ENCODE results near the gene SQSTM1.

SQSTM1 gene

GRCh38 chr5:179830818-179831468 is 10.2 kb downstream of the SQSTM1 start:
- TF ChIP-seq GABPA (IDR thresholded peaks at IDR 0.05; ENCODE audit: low read depth), result no peak
- no peak for TF ChIP-seq CTCF (IDR thresholded peaks at IDR 0.05; ENCODE audit: insufficient read depth, low read length)
- TF ChIP-seq, protein P1, sequence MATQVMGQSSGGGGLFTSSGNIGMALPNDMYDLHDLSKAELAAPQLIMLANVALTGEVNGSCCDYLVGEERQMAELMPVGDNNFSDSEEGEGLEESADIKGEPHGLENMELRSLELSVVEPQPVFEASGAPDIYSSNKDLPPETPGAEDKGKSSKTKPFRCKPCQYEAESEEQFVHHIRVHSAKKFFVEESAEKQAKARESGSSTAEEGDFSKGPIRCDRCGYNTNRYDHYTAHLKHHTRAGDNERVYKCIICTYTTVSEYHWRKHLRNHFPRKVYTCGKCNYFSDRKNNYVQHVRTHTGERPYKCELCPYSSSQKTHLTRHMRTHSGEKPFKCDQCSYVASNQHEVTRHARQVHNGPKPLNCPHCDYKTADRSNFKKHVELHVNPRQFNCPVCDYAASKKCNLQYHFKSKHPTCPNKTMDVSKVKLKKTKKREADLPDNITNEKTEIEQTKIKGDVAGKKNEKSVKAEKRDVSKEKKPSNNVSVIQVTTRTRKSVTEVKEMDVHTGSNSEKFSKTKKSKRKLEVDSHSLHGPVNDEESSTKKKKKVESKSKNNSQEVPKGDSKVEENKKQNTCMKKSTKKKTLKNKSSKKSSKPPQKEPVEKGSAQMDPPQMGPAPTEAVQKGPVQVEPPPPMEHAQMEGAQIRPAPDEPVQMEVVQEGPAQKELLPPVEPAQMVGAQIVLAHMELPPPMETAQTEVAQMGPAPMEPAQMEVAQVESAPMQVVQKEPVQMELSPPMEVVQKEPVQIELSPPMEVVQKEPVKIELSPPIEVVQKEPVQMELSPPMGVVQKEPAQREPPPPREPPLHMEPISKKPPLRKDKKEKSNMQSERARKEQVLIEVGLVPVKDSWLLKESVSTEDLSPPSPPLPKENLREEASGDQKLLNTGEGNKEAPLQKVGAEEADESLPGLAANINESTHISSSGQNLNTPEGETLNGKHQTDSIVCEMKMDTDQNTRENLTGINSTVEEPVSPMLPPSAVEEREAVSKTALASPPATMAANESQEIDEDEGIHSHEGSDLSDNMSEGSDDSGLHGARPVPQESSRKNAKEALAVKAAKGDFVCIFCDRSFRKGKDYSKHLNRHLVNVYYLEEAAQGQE (IDR thresholded peaks at IDR 0.05; ENCODE audit: insufficient replicate concordance, low read depth), result no peak
- no peak for TF ChIP-seq SPI1 (IDR thresholded peaks at IDR 0.05; ENCODE audit: borderline replicate concordance, low read depth)
- no peak for TF ChIP-seq POLR2AphosphoS5 (IDR thresholded peaks at IDR 0.05; ENCODE audit: low read depth)
- H3K4me3 ChIP-seq (replicated peaks; ENCODE audit: insufficient read depth, low read length), result no peak overlapping the region
- H3K27me3 ChIP-seq (ENCODE audit: insufficient read depth, poor library complexity, severe bottlenecking), result no peaks in the 10 kb centered on the region
- H3K27ac ChIP-seq (replicated peaks), result no peak overlapping the region
- DNase-seq (ENCODE audit: low read depth in 1 of 2, low spot score in 1 of 2), result no peak

DNA sequence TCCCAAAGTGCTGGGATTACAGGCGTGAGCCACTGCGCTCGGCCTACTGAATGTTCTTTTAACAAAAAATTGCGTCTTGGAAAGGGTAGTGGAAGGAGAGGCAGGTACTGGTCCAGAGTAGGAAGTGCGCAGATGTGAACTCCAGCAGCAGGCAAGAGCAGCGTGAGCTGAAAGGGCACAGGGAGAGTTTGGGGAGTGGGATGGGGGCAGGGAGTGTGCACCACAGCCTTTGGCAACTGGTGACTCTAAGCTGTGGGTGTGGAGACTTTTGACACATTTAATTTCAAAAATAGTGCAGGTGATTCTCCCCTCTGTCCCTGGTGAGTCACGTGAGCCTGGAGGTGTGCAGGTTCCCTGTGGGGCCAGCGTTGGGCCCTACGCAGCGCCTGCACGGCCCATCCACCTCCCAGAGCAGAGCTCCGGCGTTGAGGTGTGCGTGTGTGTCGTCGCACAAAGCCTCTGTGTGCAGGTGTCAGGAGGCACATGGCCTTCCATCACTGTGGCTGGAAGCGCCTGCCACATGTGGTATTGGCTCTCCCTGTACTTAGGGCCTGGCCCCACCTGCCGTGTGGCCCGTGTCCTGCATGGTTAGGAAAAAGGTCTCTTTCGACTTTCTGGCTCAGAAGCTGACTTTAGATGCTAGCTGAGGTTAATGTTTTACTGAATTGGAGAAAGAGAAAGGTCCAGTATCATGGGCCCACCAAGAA is 11.5 kb downstream of the SQSTM1 start:
- no peak for DNase-seq (ENCODE audit: low read depth in 1 of 2, low spot score in 1 of 2)
- Histone ChIP-seq H3K27me3 (ENCODE audit: insufficient read depth, poor library complexity, severe bottlenecking) (no peaks in the 10 kb centered on the region), H3K4me3 (replicated peaks; ENCODE audit: insufficient read depth, low read length) (no peak overlapping the region), H3K27ac (replicated peaks) (no peak overlapping the region)
- no peak for TF ChIP-seq POLR2AphosphoS5 (IDR thresholded peaks at IDR 0.05; ENCODE audit: low read depth)
- TF ChIP-seq, protein P1 (IDR thresholded peaks at IDR 0.05; ENCODE audit: insufficient replicate concordance, low read depth), result no peak
- TF ChIP-seq SPI1 (IDR thresholded peaks at IDR 0.05; ENCODE audit: borderline replicate concordance, low read depth), result no peak
- TF ChIP-seq CTCF (IDR thresholded peaks at IDR 0.05; ENCODE audit: insufficient read depth, low read length), result no peak
- TF ChIP-seq GABPA (IDR thresholded peaks at IDR 0.05; ENCODE audit: low read depth), result no peak

GRCh38 chr5:179833056-179833708 is 12.5 kb downstream of the SQSTM1 start:
- no peaks in the 10 kb centered on the region for H3K27me3 ChIP-seq (ENCODE audit: insufficient read depth, poor library complexity, severe bottlenecking)
- TF ChIP-seq GABPA (IDR thresholded peaks at IDR 0.05; ENCODE audit: low read depth) (no peak), CTCF (IDR thresholded peaks at IDR 0.05; ENCODE audit: insufficient read depth, low read length) (no peak), SPI1 (IDR thresholded peaks at IDR 0.05; ENCODE audit: borderline replicate concordance, low read depth) (no peak), POLR2AphosphoS5 (IDR thresholded peaks at IDR 0.05; ENCODE audit: low read depth) (no peak)
- TF ChIP-seq, protein P1 (IDR thresholded peaks at IDR 0.05; ENCODE audit: insufficient replicate concordance, low read depth), result no peak
- no peak overlapping the region for H3K27ac ChIP-seq (replicated peaks)
- no peak overlapping the region for H3K4me3 ChIP-seq (replicated peaks; ENCODE audit: insufficient read depth, low read length)
- DNase-seq (ENCODE audit: low read depth in 1 of 2, low spot score in 1 of 2), result no peak
